Stimulated activated CD8-positive, alpha-beta memory T cell treated with anti-CD3 and anti-CD28 coated beads, Interleukin-7, amount 100 ng/mL, for 24 hours (primary cell): ENCODE data around the gene TUNAR.
"Not testable (repeated sequence)": the region's sequence is repeated elsewhere in the genome, so short reads cannot be mapped to it uniquely, and the experiment has no call there.

ENCODE experiments used
- DNase-seq: peaks from one replicate; pipeline ENCODE4 v3.0.0-alpha.2; 2020; ENCODE audit warnings: low read depth

The TUNAR gene

DNA sequence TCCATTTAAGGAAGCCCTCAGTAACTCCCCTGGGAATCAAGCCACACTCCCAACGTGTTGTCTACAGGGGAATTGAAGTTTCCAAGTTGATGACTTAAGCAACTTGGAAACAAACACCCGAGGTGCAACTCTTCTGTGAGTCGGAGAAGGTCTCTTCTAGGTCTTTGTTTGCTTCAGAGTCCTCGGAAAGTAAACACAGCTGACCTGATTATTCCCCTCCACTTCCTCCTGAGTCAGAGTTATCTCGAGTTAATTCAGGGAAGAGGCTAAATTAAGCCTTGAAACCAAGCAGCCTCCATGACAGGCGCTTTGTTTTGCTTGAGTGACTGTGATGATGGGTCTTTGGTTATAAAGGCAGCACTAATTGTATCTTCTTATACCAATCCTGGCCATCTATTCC is 41.8 kb downstream of the TUNAR start:
- DNase-seq, result no peak

DNA sequence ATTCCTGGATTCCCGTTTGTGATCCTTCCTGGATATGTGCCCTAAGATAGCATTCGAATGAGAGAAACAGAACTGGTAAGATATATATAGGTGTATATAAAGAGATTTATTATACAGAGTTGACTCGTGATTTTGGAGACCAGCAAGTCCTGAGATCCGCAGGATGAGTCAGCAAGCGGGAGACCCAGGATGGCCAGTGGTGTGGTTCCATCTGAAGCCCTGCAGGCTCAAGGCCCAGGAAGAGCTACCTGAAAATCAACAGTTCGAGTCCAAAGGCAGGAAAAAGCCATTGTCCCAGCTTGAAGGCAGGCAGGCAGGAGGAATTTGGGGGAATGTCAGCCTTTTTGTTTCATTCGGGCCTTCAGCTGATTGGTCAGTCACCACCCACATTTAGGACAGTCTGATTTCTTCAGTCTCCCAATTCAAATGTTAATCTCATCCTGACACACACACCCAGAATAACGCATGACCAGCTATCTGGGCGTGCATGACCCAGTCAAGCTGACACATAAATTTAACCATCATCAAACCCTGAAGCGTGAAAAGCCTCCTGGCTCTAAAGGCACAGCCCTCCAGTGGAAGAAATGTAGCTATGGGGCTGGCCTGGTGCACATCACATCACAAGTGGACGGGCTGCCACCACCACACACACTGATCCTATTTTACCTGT is 44.3 kb downstream of the TUNAR start:
- DNase-seq, result no peak

DNA sequence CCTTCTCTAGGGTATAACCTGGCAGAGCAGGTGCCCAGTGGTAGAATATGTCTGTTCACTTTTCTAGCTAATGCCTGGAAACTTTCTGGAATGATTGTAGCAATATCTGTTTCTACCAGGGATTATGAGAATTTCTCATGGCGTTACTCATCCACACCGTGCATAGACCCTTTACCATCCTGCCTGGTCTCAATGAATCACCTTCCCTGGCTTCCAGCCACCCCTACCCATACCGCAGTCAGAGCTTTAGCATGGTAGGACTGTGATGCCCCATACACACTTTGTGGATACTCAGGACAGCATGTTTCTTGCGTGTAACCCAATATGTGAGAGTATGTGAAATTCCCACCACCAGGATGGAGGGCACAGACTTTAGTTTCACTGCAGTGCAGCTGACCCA is 45.4 kb downstream of the TUNAR start:
- DNase-seq, result no peak

DNA sequence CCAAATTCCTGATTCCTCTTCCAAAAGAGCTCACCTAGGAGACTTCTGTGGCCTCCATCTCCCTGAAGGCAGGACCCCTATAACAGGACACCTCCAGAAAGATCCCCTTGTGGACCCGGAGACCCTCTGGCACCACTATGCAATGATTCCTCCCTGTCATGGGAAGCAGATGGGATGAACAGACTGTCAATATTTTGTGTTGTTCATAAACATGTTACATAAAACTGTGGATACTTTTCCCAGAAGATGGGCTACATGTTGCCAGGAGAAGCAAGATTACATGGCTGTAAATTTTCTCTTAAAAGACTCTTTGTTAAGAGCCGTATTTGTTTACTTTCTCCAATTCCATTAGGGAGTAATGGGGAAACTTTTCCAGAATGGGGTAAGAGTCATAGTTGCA is 52.1 kb downstream of the TUNAR start:
- no peak for DNase-seq

DNA sequence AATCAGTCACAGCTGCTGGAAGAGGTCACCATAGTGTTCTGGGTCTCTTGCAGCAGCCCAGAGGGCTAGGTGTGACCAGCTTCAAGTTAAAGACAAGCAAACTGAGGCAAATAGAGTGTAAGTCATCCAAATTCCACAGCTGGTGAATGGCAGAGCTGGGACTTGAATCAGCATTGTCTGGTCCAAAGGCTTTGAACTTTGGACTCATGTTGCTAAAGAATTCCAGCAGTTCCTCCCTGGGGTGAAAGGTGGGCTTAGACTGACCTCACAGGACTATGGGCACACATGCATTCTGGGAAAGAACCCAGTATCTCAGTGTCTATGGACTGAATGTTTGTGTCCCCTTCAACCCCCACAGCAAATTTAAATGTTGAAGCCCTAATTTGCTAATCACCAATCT is 54.8 kb downstream of the TUNAR start:
- DNase-seq, result no peak

DNA sequence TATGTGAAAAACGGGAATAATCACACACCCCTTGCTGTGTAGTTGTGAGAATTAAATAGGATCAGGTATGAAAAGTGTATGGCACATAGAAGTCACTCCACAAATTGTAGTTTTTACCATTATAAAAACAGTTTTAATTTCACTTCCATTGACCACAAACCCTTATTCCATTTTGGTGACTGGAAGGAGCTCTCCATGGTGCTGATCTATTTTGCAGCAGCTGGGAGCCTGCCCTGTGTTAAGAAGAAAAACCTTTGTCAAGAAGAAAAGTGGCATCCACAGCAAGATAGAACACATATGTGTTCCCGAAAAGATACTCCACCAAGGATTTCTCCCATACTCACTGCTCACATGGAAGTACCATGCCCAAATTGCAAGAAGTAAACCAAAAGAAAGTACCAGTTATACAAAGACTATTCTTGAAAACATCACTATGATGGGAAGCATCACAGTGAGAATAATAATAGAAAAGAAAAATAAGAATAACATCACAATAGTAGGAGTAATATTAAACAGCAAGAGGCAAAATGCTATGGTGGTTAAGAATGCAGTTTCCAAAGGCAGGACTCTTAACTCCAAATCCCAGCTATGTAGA is 58.7 kb downstream of the TUNAR start:
- DNase-seq, result no peak

DNA sequence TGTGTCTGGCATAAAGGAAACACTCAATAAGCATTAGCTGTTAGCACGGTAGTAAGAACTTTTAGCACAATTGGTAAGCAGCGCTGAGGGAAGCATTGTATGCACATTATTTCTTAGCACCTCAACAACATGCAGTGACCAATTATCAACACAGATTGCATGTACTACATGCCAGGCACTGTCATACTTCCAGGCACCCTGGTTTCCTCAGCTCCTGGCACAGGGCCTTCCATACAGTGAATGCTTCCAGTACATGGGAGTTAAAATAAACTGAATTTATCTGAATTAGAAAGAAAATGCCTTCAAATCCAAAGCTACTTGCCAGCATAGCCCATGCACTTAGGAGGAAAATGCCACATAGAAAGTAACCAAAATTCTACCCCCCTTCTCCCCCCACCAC is 59.4 kb downstream of the TUNAR start:
- DNase-seq, result no peak

DNA sequence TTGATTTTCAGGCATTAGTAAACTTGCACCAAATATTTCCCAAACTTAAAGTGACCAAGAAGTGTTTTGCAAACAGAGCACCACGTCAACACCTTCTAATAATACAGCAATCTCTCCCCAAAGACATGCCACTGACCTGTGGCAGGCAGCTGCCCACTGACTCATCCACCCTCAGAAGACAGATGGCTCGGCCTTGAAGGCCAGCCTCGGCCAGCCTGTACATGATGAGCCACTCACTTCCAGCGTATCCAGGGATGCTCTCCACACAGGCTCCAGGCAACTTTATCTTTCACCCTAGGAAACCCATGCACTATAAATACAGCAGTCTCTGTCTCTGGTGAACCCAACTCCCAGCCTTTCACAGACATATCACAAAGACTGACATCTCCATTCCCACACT is 62.7 kb downstream of the TUNAR start:
- DNase-seq, result no peak

DNA sequence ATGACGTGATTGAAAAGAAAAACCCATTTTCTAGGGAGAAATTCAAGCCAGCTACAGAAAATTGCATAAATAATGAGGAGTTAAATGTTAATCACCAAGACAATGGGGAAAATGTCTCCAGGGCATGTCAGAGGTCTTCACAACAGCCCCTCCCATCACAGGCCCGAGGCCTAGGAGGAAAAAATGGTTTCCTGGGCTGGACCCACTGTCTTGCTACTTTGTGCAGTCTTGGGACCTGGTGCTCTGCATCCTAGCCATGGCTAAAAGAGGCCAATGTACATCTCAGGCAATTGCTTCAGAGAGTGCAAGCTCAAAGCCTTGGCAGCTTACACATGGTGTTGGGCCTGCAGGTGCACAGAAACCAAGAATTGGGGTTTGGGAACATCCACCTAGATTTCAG is 65.3 kb downstream of the TUNAR start:
- DNase-seq, result no peak

DNA sequence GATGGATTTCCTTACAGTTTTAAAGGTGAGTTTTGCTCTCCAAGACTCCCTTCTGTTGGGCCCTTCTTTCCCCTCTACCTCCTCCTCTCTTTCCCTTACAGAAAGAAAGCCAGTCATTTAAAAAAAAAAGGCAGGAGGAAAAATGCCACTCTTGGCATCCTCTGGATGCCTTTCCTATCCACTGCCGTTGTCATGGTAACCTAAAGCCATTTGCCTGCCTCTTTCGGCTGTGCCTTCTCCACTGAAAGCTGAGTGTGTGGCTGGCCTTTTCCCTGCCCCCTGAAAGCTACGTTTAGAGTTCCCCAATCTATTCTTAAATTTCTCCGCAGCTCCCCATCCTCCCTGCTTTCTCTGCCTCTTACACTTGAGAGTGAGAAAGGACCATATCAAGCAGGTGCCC is 67.1 kb downstream of the TUNAR start:
- no peak for DNase-seq

DNA sequence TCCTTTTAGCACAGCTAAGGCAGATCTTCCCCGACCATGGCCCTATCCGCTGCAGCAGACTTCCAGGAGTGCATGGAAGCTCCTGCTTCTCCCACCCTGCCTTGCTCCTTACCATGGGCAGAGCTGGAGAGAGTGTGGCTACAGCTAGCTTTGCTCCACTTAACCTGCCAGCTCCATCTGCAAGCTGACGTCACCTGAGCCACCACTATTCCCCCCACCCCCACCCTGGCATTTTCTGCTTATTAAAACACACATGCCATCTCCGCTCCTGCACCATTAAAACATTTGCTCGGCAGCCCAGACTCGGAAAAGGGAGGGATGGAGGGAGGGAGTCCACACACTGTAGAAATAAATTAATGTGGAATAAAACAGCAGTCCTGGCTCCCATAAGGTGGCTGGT is 67.8 kb downstream of the TUNAR start:
- no peak for DNase-seq

DNA sequence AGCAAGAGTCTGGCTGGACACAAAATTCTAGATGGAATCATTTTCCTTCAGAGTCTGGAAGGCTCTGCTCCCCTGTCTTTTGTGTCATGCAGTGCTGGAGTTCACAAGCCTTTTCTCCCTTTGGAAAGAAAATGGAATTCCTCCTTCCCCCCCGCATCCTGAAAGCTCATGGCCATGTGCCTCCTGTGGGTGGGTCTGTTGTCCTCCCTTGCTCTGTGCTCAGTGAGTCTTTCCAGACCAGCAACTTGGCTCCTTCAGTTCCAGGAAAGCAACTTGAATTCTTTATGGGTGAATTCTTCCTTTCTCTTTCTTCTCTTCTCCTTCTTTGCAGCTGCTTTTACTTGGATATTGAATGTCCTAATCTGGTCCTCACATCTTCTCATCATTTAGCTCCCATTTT is 70.2 kb downstream of the TUNAR start:
- no peak for DNase-seq

DNA sequence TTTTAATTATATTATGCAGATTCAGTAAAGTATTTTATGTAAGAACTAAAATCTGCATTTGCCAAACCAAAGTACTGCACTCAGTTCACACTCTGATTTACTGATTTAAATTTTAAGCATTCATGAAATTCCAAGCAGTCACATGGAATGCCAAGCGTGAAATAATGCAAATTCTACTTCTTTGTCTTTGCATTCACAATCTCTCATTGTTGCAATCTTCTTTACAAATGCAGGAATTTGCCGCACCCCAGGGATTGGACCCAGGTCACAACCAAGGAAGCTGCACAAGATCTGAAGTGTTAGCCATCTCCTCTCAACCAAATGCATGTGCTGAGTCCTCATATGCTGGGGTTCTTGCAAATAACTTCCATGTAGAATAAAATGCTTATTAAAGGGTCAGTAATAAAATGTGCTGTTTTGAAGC is 71.9 kb downstream of the TUNAR start:
- DNase-seq, result no peak

DNA sequence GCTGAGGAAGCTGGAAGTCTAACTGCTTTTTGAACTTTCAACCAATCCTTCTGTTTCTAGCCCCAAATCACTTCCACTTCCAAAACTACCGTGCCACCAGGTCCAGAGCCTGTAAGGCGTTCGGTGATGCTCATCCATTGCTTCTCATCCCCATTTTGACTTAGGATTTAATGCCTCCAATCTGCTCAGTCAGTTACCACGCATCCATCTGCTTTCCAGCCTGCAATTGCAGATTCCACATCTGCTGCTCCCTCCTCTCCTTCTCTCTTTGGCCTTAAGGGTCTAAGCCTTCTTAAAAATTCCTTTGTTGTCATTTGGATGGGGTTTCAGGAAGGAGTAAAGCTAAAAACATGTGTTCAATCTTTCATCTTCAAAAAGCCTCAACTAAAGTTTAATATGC is 74.7 kb downstream of the TUNAR start:
- DNase-seq, result no peak

DNA sequence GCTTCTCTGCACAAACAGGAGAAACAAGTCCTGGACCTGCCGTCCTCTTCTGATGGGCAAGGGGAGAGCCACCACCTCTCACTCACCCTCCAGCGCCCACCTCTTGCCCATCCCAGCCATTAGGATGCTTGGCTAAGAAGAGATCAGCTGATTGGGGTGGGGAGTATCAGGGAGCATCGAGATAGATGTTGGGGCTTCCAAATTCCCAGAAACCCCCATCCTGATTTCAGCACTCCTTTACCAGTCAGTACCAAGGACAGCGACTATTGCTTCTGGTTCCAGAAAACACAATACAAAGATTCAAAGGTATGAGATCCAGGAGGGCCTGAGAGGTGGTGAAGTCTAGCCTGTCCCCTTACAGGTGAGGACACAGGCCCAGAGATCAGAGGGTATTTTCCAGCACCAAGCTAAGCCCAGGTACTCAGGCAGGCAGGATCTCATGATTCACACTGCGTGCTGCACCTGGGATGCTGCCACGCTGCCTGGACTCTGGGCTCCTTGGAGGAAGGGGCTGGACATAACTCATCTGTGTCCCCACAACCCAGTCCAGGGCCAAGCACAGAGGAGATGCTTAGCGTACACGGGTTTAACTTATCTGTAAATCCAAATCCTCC is 76.6 kb downstream of the TUNAR start:
- DNase-seq, result no peak

DNA sequence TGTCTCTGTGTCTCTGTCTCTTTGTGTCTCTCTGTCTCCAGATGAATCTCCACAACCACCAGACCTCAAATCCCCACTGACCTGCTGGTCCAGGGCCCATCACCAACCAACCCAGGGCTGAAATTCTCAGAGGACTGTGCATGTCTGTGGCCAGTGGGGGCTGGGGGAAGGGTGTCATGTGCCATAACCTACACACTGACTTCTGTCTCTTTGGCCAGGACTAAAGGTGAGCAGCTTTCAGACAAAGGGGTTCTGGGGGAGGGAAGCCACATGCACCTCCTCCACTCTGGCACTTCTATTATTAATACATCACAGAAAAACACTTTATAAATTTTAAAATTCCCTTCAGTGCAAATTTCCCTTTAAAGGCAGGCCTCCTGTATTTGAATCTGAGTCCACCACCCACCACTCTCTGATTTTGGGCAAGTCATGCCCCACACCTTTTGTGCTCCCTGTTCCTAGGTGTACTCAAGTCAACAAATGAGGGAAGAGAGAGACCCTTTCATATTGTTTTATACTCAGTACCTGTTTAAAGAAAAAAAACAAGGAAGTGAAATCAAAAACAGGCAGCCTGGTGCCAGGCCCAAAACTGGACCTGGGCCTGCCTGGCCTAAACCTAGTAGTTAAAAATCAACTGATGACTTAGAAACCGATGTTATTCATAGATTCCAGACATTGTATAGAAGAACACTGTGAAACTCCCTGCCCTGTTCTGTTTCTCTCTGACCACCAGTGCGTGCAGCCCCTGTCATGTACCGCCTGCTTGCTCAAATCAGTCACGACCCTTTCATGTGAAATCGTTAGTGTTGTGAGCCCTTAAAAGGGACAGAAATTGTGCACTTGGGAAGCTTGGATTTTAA is 80.2 kb downstream of the TUNAR start:
- no peak for DNase-seq

DNA sequence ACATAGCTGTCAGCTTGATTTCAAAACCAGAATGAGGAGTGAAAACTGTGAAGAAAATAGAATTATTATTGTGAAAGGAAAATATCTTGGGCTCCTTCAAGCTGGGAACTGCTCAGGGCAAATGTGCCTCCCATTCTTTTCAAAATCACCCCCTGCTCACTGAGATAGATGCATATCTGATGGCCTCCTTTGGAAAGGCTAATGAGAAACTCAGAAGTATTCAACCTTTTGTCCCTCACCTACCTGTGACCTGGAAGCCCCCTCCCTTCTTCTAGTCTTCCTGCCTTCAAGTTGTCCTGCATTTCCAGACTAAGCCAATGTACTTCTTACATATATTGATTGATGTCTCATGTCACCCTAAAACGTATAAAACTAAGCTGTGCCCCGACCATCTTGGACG is 81.5 kb downstream of the TUNAR start:
- DNase-seq, result no peak

DNA sequence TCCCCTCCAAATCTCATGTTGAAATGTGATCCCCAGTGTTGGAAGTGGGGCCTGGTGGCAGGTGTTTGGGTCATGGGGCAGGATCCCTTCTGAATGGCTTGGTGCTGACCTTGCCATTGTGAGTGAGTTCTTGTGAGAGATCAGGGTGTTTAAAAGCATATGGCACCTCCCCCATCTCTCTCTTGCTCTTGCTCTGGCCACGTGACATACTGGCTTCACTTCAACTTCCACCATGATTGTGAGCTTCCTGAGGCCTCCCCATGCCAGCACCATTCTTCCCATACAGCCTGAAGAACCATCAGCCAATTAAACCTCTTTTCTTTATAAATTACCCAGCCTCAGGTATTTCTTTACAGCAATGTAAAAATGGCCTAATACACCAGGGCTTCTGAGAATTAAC is 82.7 kb downstream of the TUNAR start:
- DNase-seq, result no peak

DNA sequence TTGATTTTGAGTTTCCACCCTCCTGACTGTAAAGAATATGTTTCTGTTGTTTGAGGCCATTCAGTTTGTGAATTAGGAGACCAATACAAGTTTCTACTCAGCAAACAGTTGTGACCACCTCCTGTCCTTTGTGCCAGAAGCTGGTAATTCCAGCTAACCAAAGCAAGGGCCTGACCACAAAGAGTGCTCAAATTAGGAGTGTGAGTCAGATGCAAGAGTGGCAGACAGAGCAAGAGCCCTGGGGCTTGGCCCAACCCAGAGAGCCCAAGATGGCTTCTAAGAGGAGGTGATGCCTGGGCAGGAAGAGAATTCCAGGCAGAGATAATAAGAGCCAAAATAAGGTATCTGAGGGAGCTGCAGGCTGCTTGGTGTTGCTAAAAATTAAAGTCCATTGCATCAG is 84.8 kb downstream of the TUNAR start:
- DNase-seq, result no peak

DNA sequence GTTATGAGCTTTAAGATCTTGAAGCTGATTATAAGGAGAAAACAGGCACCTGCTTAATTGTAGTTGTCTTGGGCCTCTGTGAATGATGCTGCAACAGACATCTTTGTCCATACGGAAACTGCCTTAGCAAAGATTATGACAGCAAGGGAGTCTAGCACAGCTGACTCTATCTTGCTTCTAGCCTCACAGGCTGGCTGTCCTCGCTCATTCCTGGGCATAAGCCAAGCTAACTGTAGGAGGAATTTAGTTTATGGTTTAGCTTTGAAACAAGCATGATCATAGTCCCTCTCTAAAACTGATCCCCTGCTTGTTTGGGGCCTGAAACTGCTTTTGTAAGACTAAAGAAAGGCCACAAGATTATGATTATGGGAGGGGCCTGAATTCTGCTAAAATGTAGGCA is 88.3 kb downstream of the TUNAR start:
- DNase-seq, result no peak

DNA sequence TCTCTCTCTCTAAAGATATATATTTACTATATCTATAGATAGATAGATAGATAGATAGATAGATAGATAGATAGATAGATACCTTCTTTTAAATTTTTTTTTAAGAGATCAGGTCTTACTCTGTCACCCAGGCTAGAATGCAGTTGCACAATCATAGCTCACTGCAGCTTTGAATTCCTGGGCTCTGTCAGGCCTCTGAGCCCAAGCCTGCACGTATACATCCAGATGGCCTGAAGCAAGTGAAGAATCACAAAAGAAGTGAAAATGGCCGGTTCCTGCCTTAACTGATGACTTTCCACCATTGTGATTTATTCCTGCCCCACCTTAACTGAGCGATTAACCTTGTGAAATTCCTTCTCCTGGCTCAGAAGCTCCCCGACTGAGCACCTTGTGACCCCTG is 91.4 kb downstream of the TUNAR start:
- DNase-seq, result not testable (repeated sequence)
